HG03060 (cell line): ENCODE data around the gene CKLF.

Experiments
- ATAC-seq: cut with Tn5 transposase; IDR thresholded peaks from one replicate; pipeline ENCODE4 v1.9.1; 2021; ENCODE audit warnings: low read depth, moderate number of reproducible peaks; ENCODE audit not compliant: unreplicated experiment

Gene CKLF

DNA sequence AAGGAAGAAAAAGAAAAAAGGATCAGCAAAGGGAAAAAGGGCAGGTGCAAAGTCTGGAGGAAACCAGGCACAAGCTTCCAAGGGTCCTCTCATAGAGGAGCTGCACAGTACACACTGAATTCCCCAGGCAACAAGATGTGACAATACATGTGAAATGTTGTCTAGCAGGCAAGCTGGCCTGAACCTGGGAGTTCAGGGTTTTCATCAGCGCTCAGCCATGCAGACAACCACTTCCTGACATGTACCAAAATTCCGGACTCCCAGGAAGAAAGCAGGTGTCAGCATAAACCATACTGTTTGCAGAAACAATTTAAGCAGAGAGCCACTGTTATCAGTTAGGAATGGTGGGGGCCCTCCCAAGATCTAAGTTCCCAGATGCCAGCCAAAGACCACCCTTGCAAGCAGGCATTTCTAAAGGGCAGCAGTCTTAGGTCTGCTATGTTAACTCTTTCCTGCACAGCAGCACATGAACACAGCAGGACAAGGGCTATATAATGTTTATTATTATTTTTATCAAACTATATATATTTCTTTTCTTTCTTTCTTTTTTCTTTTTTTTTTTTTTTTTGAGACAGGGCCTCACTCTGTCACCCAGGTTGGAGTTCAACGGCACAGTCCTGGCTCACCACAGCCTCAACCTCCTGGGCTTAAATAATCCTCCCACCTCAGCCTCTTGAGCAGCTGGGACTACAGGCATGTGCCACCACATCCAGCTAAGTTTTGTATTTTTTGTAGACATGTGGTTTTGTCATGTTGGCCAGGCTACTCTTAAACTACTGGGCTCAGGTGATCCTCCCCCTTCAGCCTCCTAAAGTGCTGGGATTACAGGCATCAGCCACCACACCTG lies 12.5 kb upstream of the CKLF start:
- ATAC-seq = peak; percentile 69

DNA sequence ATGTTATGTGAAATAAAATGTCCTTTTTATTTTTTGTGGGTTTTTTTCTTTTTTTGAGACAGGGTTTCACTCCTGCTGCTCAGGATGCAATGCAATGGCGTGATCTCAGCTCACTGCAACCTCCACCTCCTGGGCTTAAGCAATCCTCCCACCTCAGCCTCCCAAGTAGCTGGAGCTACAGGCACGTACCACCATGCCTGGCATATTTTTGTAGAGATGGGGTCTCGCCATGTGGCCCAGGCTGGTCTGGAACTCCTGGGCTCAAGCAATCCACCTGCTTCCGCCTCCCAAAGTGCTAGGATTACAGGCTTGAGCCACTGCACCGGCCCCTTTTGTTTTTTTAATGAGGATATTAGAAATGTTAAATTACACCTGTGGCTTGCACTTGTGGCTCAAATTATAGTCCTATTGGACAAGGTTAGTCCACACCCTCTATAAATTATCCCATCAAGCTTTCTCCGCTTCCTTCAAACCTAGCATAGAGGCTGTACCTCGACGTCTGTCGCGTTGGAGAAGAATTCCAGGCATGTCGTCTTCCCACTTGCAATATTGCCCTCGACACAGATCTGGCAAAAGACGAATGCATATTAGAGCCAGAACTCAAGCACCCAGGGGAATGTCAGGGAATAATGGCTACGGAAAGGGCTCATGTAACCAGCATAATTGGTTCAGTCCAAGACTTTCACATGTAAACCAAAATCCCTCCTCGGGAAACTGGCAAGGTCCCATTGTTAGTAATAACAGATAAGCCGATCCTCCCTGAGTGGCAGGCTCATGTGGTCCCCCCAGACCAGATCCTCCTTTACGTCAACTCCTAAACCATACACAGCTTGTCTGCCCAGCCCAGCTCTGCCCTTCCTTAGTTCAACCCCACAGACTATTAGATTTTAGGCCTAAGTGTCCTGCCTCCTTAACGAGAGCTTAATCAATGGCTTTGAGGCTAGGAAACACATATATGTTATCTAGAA lies 10.7 kb upstream of the CKLF start:
- no peak for ATAC-seq

DNA sequence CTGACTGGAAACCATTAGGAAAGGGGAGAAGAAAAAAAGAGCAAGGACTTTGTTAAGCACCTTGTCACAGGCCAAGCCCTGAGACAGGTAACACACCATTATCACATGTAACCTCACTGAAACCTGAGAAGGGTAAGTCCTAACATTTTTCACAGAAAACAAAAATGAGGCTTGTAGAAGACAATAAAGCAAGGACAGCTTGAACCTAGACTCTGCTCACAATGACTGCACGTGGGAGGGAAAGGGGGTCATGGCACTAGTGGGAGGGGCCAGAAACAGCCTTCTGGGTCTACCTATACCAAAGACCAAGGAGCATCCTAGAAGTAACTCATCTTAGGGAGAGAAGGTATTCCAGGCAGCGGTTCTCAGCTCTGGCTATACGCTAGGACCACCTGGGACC lies 10.0 kb upstream of the CKLF start:
- no peak for ATAC-seq

DNA sequence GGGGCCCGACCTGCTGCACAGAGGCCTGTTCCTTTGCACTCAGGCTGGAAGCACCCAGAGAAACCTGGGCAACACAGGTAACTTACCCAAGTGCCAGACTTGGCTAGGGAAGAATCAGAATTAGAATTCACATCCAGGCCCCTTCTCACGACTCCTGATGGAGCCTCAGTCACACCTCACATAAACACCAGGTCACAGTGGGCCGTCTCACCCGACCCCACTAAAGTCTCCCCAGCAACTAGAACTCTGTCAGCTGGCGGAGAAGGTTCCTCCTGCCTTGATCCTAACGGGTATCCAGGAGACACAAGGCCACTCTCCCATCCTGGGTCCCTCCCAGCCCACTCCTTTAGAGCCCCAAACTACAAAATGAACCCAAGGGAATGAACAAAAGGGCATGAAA lies 8.8 kb upstream of the CKLF start:
- ATAC-seq = no peak

DNA sequence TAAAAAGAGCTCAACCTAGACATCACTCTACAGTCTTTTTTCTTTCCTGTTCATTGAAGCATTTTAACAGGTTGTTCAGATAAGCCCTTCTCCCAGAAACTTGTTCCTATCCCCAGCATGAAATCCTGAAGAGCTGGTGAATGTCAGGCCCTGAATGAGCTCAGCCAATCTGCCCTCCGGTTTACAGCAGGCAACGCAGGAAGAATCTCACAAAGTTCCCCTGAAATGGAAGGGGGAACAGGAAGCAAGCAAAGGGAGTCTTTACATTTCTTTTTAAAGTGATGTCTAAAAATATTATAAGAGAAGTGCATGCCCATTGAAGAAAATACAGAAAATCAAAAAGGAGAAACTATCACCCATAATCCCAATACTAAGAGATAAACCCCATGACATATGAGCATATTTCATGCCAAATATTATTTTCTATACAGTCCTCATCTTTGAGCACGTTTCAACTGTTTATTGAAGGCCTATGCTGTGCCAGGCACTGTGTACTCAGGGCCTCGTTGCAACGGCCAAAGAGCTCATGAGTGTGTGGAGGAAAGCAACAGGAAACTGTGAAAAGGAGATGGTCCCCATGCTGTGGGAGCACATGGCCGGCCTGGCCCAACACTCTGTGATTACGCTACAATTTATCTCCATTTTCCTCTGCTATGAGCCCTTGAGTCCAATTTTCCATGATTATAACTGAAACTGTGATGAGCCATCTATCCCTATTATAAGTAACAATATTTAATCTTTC lies 8.2 kb upstream of the CKLF start:
- no peak for ATAC-seq

DNA sequence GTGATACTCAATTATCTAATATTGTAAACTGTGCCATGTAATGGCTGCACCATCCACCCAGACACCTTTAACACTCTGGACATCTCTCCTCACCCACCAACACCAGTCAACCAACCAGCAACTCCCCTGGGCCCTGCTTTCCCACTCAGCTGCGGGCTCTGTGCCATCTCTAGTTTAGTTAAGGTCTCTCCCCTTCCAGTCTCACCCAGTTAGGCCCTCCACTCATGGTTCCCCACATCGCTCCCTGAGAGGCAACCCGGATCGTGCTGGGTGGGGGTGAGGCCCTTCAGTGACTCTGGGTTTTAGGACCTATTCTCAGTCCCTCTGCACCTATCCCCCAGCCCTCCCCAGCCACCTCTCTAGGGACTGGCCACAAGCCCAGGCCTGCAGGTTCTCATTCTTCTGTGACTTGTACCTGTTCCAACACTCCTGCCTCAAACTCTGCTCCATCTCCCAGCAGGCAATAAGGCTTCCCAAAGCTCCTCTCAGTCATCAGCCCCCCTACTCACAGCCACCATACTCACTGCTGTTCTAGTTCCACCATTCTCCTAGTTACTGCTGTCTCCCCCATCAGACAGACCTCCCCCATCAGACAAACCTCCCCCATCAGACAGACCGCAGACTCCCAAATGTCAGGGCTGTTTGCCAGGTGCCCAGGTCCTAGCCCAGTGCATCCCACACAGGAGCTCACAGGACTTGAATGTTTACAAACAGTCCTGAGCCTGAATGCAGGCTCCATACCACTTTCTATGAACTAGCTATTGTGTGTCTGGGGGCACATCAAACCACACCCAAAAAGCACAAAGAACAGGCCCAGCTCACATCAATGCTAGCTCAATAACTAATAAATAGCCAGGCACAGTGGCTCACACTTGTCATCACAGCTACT lies 5.0 kb upstream of the CKLF start:
- ATAC-seq = no peak

DNA sequence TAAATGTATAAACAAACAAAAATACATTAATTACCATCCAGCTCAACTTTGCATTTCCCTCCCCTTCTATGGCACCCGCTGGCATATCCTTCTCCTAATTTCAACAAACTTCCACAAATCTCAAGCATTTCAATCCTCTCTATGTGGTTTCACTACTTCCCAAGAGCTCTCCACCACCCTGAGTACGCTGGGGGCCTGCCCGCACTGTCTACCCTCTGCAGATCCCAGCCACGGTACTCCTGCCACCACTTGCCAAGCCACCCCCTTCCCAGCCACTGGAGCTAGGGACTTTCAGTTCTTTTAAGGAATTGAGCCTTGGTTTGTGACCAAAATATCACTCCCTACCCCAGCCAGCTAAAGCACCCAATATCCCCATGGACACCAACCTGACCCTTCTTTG lies 4.3 kb upstream of the CKLF start:
- no peak for ATAC-seq

DNA sequence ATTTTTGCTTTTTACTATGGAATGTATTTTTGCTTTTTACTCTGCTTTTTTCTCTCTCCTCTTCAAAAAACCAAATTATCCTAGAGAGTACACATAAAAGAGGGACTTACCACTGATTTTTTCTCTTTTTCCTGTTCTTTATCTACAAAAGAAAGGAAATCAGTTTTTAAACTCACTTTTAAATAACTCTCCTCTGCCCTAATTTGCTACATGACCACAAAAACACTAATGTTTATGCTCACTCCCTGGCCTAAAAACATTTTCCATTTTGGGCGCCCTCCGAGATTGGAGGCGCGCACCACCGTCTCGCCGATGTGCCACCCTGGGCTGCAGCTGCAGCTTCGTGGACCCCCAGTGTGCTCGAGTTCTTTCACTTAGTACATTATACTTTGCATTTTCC lies 3.5 kb upstream of the CKLF start:
- ATAC-seq = no peak

DNA sequence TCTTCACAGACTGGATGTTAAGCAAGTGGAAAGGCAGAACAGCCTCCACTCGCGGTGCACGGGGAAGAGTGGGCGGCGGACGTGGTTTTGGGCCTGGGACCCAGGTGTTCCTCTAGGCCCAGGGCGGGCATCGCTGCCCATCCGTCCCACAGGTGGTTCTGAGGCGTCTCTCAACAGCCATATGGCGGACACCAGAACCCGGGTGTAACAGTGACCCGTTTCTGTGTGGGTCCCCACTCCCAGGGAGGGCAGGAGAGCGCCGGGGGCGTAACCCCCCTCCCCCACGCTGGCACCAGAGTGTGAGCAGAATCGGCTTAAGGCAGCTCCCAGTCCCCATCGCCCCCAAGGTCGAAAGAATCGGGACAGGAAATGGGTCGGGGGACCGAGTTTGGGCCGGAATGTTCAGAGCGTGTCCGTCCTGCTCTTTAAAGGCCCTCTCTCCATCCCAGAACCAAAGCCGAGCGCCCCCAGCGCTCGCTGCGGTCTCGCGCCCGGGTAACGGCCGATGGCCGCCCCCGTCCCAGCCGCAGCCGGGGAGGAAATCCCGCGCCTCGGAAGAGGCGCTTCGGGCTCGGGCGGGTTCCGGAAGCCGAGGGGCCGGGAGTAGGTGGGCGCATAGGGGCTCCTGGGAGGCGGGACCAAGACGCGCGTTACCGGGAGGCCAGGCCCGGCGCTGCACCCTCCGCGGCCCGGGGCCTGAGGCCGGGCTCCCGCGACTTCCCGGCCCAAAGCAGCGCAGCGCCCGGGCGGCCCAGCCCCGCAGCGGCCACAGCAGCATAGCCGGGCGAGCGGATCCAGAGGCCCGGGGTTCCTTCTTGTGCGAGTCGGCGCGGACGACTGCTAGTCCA lies 2.9 kb upstream of the CKLF start, which contains the start of gene TK2:
Gene TK2, minus strand, starts transcription at position 839 of the 848 bp plus-strand sequence. Its CDS starts 61 bp downstream, at position 778.
- no peak for ATAC-seq

DNA sequence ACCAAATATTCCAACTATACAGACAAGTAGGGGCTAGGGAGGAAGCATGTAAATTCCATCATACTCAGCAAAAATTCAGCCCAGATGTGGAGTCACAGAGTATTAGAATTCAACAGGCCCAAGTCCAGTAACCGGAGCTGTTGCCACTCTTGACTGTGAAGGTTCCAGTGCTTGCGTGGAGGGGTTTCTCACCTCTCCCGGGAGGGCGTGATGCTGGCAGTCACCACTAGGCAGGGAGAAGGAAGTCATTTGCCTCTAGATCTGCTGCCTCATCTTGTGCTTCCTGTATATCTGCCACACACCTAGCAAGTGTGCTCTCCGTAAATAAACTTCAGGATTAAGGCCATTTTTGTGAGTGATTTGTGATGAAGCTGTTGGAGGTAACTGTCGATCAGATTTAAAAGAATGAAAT lies 1.0 kb upstream of the CKLF start:
- ATAC-seq = no peak

DNA sequence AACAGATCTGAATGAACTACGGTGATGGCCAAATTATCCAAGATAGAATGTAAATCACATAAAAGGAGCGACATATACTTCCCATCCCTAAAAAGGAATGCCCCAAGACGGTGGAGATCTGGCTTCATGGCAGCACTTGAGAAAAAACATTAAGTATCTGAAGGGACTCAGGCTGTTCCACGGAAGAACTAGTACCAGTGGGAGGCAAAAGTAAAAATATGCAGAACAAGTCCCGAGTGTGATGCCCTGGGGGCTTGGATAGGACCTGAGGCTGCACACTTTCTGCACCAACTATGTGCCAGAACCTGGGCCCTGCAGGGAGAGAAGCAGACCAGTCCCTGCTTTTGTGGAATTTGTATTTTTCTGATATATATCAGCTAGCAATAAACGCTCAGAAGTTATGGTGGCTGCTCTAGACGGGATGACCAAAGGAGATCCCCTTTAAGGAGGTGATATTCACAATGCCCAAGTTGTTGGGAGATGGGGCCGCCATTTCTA lies 539 bp upstream of the CKLF start:
- no peak for ATAC-seq

DNA sequence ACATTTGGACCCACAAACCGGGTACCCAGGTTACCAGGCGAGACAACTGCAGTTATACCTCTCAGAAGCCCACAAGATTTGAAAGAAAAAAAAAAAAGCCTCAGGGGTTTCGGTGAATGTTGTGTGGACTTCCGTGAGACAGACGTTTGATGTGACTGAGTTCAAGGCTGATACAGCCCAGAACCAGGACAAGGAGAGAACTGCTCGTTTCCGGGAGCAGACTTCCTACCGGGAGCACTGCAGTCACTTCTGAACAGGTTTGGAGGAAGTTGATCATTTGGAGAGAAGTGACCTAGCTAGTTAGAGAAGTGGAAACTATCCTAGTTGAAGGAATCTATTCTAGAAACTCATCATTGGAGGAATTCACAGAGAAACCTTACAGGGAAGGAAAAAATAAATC lies 847 bp downstream of the CKLF start:
- no peak for ATAC-seq

DNA sequence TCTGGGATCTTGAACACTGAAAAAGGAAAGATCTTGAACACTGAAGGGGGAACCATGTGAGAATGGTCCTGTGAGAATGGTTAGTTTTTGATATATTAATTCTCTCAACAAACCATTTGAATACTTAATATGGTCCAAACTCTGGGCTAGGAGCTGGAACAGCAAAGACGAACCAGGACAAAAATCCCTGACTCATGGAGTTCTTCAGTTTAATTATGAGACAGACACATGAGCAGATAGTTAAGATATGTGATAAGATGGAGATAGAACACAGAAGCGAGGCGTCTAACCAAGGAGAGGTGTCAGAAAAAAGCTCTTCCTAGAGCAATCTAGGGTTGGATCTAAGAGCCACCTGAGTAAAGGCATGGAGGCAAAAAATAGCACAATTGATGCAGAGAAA lies 1.6 kb downstream of the CKLF start:
- no peak for ATAC-seq

DNA sequence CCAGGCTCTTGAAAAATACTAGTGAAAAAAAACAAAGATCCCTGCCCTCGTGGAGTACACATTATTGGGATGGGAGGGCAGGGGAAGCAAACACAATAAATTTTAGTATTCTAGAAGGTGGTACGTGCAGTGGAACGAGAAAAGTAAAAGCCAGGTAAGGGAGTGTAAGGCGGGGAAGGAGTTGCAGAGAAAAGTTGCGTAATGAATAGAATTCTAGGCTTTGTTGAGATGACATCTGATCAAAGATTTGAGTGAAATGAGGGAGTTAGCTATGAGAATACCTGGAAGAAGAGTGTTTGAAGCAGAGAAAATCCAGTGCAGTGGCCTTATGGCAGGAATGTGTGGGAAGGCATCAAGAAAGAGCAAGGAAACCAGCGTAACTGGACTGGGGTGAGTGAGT lies 2.1 kb downstream of the CKLF start:
- no peak for ATAC-seq

DNA sequence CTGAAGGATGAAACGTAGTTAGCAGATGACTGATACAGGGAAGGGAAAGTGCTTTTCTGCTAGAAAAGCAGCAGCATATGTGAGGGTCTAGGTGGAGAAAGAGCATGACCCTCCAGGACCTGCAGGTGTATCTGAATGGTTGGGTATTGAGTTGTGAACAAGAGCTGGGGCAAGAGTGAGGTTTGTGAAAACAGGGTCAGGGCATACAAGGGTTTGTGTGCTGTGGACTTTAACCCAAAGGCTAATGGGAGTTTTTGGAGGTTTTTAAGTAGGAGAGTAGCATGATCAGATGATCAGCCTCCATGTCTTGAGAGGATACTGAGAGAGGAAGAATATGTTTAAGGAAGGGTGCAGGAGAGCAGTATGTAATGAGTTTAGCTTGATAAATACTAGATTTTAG lies 7.7 kb downstream of the CKLF start:
- ATAC-seq = no peak

DNA sequence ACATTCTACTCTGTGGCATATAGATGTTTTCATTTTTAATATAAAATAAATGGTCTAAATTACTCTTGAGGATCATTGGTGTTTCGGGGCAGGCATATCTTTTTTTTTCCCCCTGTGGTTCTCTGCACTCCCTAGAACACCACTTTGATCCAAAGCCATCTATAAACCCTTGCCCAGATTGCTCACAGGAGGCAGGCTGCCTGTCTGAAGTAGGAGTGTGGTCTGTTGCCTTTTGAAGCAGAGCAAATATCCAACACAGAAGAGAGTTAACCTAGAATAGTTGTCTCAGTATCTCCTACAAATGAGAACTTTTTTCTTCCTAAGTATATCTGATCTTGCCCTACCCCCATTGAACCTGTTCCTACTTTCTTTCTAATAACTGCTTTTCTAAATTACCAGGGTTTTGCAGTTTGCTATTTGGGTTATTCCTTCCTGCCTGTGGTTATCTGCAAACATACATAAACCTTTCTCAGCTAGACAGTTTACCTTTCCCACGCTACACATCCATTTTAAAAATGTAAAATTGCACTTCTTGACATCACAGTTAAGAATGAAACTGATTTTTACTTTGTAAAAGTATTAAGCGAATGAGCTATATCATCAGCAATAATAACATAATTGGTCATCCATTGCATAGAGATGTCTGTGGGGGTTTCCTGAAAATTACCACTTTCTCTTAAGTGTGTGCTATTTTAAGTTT lies 9.2 kb downstream of the CKLF start:
- no peak for ATAC-seq

DNA sequence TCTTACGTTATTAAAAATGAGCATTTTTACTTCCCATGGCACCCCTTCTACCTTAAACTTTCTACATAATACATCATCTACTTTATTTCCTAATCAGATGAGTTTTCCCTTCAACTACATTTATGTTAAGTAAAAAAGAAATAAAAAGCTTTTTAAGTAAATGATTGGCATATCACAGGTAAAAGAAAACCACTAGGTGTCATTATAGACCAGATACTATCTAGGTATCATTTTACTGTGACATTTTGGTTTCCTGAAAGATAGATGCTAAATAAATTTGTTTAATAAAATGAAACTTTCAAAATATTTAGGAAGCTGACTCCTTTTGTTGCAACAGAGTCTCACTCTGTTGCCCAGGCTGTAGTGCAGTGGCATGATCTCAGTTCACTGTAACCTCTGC lies 10.0 kb downstream of the CKLF start:
- no peak for ATAC-seq

DNA sequence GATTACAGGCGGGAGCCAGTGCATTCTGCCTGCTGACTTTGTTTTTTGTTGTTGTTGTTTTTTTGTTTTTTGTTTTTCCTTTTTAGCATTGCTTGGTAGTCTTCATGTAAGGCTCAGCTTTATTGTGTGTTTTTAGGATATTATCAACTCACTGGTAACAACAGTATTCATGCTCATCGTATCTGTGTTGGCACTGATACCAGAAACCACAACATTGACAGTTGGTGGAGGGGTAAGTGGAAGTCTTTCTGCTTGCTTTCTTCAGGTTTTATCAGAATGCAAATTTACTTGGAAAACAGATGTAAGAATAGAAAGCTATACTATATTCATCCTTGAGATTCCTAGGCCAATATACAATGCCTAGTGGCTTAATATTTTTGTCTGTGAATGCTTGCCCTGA lies 10.6 kb downstream of the CKLF start:
- no peak for ATAC-seq
